DOHH2 (cell line): ENCODE measurements around the gene NCF4.

ENCODE experiments used
- CTCF ChIP-seq: fragments of 200-600 bp; sonication (generic); IDR thresholded peaks from one replicate; pipeline ENCODE4 v1.5.1; 2014; ENCODE audit warnings: antibody characterized with exemption, mild to moderate bottlenecking, low read depth, low read length; ENCODE audit not compliant: poor library complexity, severe bottlenecking
- EZH2phosphoT487 ChIP-seq: fragments of 200-600 bp; sonication (generic); IDR thresholded peaks from 2 replicates; pipeline ENCODE4 v1.6.1; 2017; ENCODE audit warnings: borderline replicate concordance, mild to moderate bottlenecking, antibody characterized with exemption, low read length, moderate library complexity, mixed read lengths

DNA sequence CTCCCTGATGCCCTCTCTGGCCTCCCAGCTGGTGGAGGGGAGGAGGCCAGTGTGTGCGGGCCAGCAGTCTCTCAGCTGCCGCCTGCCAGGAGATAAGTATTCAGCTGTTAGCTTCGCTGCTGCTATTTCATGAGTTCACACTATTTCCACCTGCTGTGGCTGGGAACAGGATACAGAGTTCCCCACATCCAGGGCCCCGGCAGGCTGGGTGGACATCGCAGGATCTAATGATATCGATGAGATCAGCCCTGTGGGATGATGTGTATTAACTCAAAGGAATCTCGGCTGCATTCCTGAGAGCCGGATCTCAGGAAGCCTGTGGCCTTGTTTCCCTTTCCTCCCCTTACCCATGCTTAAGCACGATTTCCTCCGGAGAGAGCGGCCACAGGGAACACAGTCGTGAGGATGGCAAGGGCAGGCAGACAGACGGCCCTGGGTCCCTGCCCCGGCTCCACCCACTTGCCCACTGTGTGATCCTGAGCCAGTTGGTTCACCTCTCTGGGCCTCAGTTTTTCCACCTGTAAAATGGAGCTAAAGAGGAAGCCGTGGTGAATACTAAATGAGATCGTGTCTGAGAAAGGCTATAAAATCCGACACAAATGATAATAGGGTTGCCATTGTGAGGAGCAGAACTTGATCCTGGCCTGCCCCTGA is 37.5 kb upstream of the NCF4 start:
- TF ChIP-seq CTCF, result no peak
- no peak for TF ChIP-seq EZH2phosphoT487
